ENCODE data around the gene SMCO1. TPM values are rescaled to one million over a fixed set of nuclear protein-coding genes. Genes with fewer than 3 reads are reported as not detected.

Gene SMCO1
- total RNA-seq, 1 donor from 2014 or later, result not detected

DNA sequence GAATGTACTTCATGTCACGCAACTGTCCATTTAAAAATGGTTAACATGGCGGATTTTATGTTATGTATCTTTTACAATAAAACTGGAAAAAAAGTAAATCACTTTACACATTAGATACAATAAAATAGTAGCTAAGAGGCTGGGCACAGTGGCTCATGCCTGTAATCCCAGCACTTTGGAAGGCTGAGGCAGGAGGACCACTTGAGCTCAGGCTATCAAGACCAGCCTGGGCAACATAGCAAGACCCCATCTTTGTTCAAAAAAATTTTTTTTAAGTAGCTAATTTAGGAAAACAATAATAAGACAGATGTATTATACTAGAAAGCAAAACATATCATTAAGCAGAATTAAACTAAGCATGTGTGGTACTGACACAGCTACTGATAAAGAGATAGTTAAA, 23.1 kb downstream of the SMCO1 start:
- H3K9me3 Mint-ChIP-seq (ENCODE audit: unreplicated experiment), result no peaks in the 10 kb centered on the region
- H3K27ac Mint-ChIP-seq (ENCODE audit: unreplicated experiment), result no peak overlapping the region
- H3K4me1 Mint-ChIP-seq (ENCODE audit: unreplicated experiment), result peaks cover 8% of the 10 kb centered on the region
- no peak overlapping the region for H3K4me3 Mint-ChIP-seq (ENCODE audit: unreplicated experiment)
- TF ChIP-seq, protein P1, sequence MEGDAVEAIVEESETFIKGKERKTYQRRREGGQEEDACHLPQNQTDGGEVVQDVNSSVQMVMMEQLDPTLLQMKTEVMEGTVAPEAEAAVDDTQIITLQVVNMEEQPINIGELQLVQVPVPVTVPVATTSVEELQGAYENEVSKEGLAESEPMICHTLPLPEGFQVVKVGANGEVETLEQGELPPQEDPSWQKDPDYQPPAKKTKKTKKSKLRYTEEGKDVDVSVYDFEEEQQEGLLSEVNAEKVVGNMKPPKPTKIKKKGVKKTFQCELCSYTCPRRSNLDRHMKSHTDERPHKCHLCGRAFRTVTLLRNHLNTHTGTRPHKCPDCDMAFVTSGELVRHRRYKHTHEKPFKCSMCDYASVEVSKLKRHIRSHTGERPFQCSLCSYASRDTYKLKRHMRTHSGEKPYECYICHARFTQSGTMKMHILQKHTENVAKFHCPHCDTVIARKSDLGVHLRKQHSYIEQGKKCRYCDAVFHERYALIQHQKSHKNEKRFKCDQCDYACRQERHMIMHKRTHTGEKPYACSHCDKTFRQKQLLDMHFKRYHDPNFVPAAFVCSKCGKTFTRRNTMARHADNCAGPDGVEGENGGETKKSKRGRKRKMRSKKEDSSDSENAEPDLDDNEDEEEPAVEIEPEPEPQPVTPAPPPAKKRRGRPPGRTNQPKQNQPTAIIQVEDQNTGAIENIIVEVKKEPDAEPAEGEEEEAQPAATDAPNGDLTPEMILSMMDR (IDR thresholded peaks at IDR 0.05), result no peak
- H3K27me3 Mint-ChIP-seq (ENCODE audit: unreplicated experiment), result no peaks in the 10 kb centered on the region
- H3K36me3 Mint-ChIP-seq (ENCODE audit: unreplicated experiment), result peaks cover 5% of the 10 kb centered on the region
- DNase-seq (ENCODE audit: extremely low spot score, unreplicated experiment), result no peak

DNA sequence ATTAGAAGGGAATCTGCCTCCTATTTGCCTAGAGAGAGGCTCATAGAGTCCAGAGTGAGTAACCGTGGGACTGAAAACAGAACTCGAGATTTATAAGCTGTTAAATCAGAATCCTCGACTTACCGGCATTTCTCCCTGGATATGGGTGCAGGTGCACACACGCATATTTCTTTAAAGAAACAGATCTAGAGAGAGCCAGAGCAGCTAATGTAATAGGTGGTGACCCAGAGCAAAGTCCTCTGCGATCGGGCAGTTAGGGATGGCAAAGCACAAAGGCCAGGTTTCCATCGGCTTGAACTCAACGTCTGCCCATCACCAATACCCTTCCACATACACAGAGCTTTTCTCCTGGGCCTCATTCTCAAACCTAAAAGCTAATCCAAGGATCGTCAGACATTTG, 25.4 kb downstream of the SMCO1 start:
- no peak for DNase-seq (ENCODE audit: extremely low spot score, unreplicated experiment)
- TF ChIP-seq, protein P1 (IDR thresholded peaks at IDR 0.05), result no peak
- Mint-ChIP-seq H3K27ac (ENCODE audit: unreplicated experiment) (no peak overlapping the region), H3K4me1 (ENCODE audit: unreplicated experiment) (peaks cover 8% of the 10 kb centered on the region), H3K27me3 (ENCODE audit: unreplicated experiment) (no peaks in the 10 kb centered on the region), H3K36me3 (ENCODE audit: unreplicated experiment) (peaks cover 12% of the 10 kb centered on the region), H3K4me3 (ENCODE audit: unreplicated experiment) (no peak overlapping the region), H3K9me3 (ENCODE audit: unreplicated experiment) (no peaks in the 10 kb centered on the region)

DNA sequence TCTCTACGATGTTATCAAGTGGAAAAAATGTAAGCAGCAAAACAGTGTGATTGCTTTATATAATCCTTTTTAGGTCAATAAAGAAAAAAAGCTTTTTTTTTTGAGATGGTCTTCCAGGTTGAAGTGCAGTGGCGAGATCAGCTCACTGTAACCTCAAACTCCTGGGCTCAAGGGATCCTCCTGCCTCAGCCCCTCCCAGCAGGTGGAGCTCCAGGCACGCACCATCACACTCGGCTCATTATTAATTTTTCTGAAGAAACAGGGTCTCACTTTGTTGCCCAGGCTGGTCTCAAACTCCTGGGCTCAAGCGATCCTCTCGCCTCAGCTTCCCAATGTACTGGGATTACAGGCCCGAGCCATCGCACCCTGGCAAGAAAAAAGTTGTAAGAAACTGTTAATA, 28.9 kb downstream of the SMCO1 start:
- peaks cover 23% of the 10 kb centered on the region for H3K36me3 Mint-ChIP-seq (ENCODE audit: unreplicated experiment)
- TF ChIP-seq, protein P1 (IDR thresholded peaks at IDR 0.05), result peak; percentile 32
- H3K27me3 Mint-ChIP-seq (ENCODE audit: unreplicated experiment), result no peaks in the 10 kb centered on the region
- DNase-seq (ENCODE audit: extremely low spot score, unreplicated experiment), result no peak
- no peaks in the 10 kb centered on the region for H3K9me3 Mint-ChIP-seq (ENCODE audit: unreplicated experiment)
- H3K4me1 Mint-ChIP-seq (ENCODE audit: unreplicated experiment), result peaks cover 8% of the 10 kb centered on the region
- no peak overlapping the region for H3K4me3 Mint-ChIP-seq (ENCODE audit: unreplicated experiment)
- peak overlapping the region; percentile 14 for H3K27ac Mint-ChIP-seq (ENCODE audit: unreplicated experiment)

DNA sequence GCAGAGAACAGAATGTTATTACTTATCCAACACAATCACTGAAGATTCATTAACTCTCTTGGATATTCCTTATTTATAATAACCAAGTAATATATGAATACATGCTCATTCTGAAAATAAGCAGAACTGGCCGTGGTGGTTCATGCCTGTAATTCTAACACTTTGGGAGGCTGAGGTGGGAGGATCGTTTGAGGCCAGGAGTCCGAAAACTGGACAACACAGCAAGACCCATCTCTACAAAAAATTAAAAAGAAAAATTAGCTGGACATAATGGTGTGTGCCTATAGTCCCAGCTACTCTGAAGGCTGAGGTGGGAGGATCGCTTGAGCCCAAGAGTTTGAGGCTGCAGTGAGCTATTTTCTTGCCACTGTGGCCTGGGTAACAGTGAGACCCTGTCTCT, 37.5 kb downstream of the SMCO1 start:
- Mint-ChIP-seq H3K4me3 (ENCODE audit: unreplicated experiment) (no peak overlapping the region), H3K9me3 (ENCODE audit: unreplicated experiment) (no peaks in the 10 kb centered on the region), H3K27me3 (ENCODE audit: unreplicated experiment) (no peaks in the 10 kb centered on the region), H3K36me3 (ENCODE audit: unreplicated experiment) (peaks cover 30% of the 10 kb centered on the region), H3K27ac (ENCODE audit: unreplicated experiment) (no peak overlapping the region), H3K4me1 (ENCODE audit: unreplicated experiment) (no peaks in the 10 kb centered on the region)
- TF ChIP-seq, protein P1 (IDR thresholded peaks at IDR 0.05), result no peak
- no peak for DNase-seq (ENCODE audit: extremely low spot score, unreplicated experiment)

DNA sequence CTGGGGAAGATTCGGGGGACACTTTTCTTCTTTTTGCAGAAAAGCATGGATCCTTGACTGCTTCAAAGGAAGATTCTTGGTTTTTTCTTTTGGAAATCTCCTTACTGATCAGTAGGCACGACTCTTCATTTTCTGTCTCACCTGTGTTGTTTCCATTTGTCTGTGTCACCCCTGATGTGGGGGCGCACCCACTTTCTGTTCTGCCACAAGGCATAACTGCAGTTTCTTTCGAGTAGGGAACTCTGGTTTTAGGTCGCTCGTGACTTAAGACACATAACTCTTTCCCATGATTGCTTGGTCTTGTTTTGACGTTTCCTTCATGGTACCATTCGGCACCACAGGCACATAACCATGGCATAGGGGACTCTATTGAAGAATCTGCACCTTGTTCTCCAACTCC, 42.9 kb downstream of the SMCO1 start:
- peaks cover 20% of the 10 kb centered on the region for H3K36me3 Mint-ChIP-seq (ENCODE audit: unreplicated experiment)
- no peaks in the 10 kb centered on the region for H3K9me3 Mint-ChIP-seq (ENCODE audit: unreplicated experiment)
- no peak overlapping the region for H3K4me3 Mint-ChIP-seq (ENCODE audit: unreplicated experiment)
- DNase-seq (ENCODE audit: extremely low spot score, unreplicated experiment), result no peak
- H3K27ac Mint-ChIP-seq (ENCODE audit: unreplicated experiment), result no peak overlapping the region
- TF ChIP-seq, protein P1 (IDR thresholded peaks at IDR 0.05), result no peak
- no peaks in the 10 kb centered on the region for H3K27me3 Mint-ChIP-seq (ENCODE audit: unreplicated experiment)
- H3K4me1 Mint-ChIP-seq (ENCODE audit: unreplicated experiment), result no peaks in the 10 kb centered on the region
